Activated CD4-positive, CD25-positive, alpha-beta regulatory T cell (primary cell): Measurements from ENCODE around the gene SLC1A2.
A peak's percentile ranks its signal among the peaks of the same experiment; 100 is the strongest.

ENCODE experiments used
- DNase-seq, 4 experiments: peaks; one replicate each; lab custom pipeline; 2025; lab: John Stamatoyannopoulos, UW

SLC1A2 gene

GRCh38 chr11:35348898-35349687, 70.3 kb downstream of the SLC1A2 start:
- no peak for DNase-seq

- no peak for DNase-seq
Observed at GRCh38 chr11:35347921-35348331, 71.4 kb downstream of the SLC1A2 start.

- no peak for DNase-seq
Observed at GRCh38 chr11:35347173-35347878, 72.0 kb downstream of the SLC1A2 start.

DNA sequence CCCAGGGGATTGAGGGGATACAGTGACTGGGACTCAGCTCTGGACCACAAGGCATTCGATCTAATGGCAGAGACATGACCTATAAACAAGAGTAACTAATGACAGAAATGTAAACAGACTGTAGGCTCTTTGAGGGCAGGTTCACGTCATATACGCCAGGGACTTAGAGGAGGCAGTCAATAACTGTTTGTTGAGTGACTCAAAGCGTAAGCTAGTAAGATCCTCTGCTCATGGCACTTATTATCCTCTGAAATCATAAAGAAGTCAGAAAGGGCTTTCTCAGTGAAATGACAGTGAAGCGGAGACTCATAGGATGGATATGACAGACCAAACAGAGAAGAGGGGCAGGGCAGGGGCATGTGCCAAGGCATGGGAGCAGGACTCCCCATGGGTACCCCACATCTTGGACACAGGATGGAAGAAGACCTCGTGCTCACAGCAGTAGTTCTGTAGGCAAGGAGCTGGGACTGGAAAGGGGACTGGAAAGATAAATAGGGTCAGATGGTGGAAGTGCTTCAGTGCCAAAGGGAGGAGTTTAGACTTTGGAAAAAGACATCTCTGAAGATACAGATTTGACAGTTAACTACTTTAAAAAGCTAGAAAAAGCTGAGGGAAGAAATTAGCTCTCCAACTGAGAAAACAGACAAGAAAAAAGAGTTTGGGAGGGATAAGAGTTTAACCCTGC, 72.7 kb downstream of the SLC1A2 start:
- no peak for DNase-seq

DNA sequence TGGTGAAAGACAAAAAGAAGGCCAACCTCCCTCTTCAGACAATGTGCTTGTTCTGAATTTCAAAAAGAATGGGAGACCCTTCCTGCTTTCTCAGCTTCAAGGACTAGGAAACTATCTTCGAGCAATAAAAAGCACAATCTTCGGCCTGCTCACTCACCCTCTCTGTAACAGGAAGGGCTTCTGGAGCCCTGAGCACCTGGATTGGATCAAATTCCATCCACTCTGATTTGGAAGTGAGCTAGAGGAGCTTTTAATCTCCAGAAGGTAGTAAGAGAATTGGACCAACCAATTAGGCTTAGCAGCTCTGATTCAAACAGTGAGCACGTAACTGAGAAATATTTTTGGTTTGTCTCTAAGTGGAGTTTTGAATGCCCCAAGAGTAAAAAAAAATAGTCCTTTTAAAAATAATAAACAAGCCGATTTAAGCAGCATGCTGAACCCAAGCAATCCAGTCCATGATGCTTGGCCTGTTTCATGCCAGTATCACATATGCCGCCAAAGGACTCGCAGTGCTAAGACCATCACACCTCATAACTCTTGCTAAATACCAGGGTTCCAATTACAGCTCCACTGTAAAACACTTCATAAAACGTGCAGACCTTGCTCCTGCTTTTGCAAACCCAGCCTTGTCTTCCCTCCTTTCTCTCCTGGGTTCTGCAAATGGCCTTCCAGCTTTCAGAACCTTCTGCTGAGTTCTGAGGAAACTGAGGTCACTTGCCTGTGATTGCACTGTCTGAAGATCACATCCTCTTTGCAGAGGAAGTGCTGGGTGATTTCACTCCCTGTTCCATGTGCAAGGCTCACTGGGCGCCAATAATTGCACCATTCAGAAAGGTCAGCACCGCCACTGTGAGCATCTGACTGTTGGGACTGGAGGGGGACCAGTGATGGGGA, 74.4 kb downstream of the SLC1A2 start:
- no peak for DNase-seq

DNA sequence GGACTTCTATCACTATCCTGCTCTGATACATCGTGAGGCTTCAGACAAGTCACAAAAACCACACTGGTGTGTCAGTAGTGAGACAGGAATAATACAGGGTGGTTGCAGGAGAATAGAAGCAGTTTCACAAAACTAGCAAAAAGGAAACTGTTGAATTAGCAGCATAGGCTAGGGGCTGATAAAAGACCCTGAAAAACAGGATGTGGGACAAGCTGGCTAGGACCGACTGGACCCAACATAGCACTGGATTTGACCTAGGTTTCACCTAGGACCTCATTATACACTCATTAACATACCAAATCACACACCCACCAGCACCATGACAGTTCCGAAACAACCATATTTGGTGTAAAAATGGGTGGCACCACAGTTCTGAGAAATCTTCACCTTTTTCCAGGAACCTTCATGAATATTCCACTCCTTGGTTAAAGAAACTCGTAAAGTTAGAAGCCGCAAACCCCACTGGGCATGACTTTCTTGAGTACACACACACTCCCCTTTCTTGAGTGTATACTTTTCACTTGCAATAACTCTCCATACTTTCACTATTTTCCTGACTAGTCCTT, 76.2 kb downstream of the SLC1A2 start:
- peak in 1 of 4 experiments; percentile 6 for DNase-seq

- DNase-seq: no peak
Observed at GRCh38 chr11:35340715-35341114, 78.6 kb downstream of the SLC1A2 start.

DNA sequence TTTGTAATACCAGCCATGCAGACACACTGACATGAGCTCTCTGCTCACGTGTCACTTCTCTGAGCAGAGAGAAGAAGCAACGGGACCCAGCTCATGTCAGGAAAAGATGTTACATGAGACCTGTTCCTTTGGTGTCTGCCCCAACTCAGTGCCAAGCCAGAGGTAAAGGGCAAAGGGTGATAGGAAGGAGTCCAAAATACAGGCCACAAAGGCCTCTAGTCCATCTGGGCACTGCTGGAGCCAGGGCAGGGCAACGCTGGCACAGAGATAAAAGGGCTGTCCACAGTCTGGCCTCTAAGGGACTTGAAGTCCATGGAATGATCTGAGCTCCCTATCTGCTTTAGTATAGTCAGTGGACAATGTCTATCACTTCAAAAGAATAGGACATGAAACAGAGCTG, 79.3 kb downstream of the SLC1A2 start:
- no peak for DNase-seq

- DNase-seq: no peak
Observed at GRCh38 chr11:35338921-35339320, 80.4 kb downstream of the SLC1A2 start.

DNA sequence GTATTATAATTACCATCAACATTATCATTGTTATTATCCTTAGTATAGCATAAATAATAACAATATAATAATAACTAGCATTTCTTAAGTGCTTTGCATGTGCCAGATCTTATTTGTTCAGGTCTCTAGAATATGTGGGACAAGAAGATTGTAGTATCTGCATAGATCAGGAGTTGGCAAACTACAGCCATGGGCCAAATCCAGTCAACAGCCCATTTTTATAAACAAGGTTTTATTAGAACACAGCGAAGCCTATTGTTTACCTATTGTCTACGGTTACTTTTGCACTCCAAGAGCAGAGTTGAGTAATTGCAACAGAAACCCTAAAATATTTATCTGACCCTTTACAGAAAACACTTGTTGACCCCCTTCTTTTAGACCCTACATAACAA, 81.4 kb downstream of the SLC1A2 start:
- DNase-seq: no peak

- no peak for DNase-seq
Observed at GRCh38 chr11:35337136-35337913, 82.0 kb downstream of the SLC1A2 start.

GRCh38 chr11:35336726-35337125, 82.6 kb downstream of the SLC1A2 start:
- no peak for DNase-seq

- DNase-seq: no peak
Observed at GRCh38 chr11:35335226-35335625, 84.1 kb downstream of the SLC1A2 start.

DNA sequence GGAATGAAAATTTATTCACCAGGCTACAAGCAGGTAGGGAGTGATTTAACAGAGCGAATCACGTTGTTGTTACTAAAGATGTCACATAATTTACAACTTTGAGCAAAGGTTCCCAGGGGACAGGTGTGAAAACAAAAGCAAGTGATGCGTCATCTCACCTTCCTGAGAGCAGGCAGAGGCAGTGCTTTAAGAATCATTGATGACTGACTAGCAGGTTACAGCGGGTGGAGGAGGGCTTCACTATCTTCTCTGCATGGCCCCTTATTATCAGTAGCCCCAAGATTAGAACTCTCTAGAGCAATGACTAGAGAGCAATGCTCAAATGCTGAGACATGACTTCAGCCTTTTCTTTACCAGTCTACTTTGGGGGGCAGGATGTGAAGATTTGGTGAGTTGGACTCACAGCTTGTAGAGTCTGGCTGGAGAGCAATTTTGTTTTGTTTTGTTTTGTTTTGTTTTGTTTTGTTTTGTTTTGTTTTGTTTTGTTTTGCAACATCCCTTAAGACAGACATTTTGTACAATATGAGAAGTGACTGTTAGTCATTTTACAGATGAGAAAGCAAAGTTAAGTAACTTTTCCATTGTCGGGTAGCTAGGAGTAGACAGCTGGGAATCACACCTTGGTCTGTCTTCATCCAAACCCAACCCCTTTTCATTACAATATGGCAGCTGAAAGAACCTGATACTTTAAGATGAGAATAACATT, 84.8 kb downstream of the SLC1A2 start:
- DNase-seq: no peak

DNA sequence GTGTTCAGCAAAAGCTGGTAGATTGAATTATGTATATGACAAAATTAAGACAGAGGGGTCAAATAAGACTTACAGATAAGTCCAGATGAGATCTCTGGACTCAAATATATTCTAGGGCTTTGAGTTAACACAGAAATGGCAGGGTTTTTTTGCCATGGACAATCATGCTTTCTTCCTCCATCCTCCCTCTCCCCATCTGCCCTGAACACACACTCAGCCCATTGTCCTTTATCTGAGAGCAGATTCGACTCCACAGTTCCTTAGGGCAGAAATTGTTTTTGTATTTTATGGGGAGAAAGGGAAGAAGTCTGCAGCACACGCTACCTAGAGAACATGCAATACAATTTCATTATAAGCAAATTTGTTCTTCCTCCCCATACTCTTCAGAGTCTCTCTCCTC, 86.8 kb downstream of the SLC1A2 start:
- no peak for DNase-seq

DNA sequence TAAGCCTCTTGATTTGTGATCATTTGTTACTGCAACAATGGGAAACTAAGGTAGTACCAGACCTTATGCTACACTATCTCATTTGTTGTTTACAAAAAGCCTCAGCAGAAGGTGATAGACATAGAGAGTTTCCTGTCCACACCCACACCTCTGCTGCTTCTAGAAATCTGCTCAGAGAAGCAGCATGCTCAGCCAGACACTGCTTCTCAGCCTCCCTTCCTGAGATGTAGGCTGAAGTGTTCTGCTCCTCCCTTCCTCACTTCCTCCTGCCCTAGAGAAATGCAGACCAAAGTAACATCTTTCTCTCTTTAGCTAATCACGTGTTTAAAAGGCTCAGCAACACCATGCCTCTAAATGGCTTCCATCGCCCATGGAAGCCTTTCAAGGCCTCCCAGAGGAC, 88.4 kb downstream of the SLC1A2 start:
- DNase-seq: peak in 1 of 4 experiments; percentile 6

DNA sequence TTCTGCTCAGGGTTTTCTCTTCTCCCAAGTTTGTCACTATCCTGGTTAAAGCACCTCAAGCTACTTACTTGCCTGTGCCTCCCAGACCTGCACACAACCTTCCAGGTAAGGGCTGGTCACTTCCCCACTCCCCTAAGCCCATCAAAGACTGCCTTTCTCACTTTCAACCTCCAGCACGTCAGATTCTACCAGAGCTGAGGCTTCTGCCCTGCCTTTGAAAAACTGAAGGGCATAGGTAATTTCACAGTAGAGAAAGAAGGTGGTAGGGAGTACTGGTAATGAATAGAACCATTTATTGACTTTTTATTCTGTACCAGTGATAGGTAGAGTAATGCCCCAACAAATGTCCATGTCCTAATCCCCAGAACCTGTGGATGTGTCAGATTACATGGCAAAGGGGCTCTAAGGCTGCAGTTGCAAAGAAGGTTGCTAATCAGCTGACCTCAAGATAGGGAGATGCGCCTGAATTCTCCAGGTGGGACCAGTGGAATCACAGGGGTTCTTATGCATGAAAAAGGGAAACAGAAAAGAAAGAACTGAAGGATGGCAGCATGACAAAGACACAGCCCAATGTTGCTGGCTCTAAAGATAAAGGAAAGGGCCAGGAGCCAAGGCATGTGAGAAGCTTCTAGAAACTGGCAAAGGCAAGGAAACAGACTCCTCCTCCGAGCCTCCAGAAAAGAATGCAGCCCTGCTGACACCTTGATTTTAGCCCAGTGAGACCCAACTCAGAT, 89.0 kb downstream of the SLC1A2 start:
- no peak for DNase-seq

DNA sequence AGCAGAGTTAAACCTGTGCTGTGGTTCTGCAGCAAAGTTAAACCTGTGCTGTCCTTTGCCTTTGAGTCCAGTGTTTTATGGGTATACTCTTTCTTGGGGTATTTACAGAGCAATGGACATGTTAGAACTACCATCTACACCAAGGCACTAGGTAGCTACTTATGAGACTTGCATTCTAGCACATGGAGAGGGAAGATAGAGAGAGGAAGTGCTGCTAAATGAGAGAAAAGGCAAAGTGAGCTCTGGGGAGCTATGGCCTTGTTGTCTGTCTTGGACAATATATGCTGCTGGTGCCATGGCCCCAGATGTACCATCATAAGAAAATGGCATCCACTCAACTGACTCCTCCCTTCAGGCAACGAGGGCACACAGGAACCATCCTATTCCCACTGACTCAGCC, 91.5 kb downstream of the SLC1A2 start:
- no peak for DNase-seq

- DNase-seq: no peak
Observed at GRCh38 chr11:35326266-35326879, 93.0 kb downstream of the SLC1A2 start.
